ENCODE data around the gene KRT40.

DNA sequence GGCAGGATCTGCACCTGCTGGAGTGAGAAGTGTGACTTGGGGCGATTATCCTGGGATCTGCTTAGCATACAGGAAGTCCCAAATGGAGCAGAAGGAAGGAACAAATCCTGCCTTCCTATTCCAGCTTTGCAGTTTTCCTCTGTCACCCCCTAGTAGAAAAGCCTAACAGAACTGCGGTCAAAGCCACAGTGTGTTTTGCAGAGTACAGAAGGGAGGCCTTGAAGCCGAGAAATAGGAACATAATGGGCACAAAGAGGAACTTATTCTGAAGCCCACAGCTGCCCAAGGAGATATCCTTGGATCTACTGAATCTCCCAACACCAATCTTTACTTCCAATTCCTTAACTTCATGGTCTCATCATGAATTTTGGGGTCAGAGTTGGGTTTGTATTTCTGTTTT is 34.4 kb upstream of the KRT40 start:
- no peak for TF ChIP-seq TAF1 (IDR thresholded peaks at IDR 0.05; ENCODE audit: low read depth, low read length)
- no peak for TF ChIP-seq POLR2A (IDR thresholded peaks at IDR 0.05; ENCODE audit: low read depth, low read length)
- no peak for TF ChIP-seq POLR2AphosphoS5 (IDR thresholded peaks at IDR 0.05; ENCODE audit: low read depth, low read length)
- TF ChIP-seq POU2F2 (IDR thresholded peaks at IDR 0.05; ENCODE audit: low read depth, low read length) = no peak
- TF ChIP-seq SPI1 (IDR thresholded peaks at IDR 0.05; ENCODE audit: low read depth, low read length) = no peak
- TF ChIP-seq PAX5 (IDR thresholded peaks at IDR 0.05; ENCODE audit: insufficient read depth, low read length, severe bottlenecking) = no peak

All from GM12891 (cell line).